HT1080 (cell line): ENCODE data around the gene ZG16. TPM values are rescaled to one million over a fixed set of nuclear protein-coding genes. Genes with fewer than 3 reads are reported as not detected.
"Not testable (repeated sequence)": the region's sequence is repeated elsewhere in the genome, so short reads cannot be mapped to it uniquely, and the experiment has no call there.

Experiments
- DNase-seq: peaks from one replicate; pipeline ENCODE4 v3.0.0-alpha.2; 2015; ENCODE audit warnings: low read depth
- total RNA-seq: library from RNA; depleted of rRNA; stranded (reverse); fragments of >200 nt; shearing (Covaris generic); gene quantifications from 2 replicates; pipeline ENCODE4 v1.2.3, GENCODE V29; 2014

Gene ZG16
- total RNA-seq, 1 experiment from 2014 or later, result not detected

DNA sequence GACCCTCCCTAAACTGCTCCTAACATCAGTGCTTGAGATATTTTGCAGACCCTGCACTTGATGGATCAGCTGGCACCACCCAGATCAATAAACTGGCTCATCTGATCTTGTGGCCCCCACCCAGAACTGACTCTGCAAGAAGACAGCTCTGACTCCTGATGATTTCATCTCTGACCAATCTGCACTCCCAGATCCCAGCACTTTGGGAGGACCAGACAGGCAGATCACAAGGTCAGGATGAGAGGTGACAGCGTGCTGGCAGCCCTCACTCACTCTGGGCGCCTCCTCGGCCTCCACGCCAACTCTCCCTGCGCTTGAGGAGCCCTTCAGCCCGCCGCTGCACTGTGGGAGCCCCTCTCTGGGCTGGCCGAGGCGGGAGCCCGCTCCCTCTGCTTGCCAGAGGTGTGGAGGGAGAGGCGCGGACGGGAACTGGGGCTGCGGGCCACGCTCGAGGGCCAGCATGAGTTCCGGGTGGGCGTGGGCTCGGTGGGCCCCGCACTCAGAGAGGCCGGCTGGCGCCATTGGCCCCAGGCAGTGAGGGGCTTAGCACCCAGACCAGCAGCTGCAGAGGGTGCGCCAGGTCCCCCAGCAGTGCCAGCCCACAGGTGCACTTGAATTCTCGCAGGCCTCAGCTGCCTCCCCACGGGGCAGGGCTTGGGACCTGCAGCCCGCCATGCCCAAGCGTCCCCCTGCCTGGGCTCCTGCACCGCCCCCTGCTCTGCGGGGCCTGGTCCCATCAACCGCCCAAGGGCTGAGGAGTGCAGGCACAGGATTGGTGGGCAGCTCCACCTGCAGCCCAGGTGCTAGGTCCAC, 29.9 kb upstream of the ZG16 start:
- no peak for DNase-seq

DNA sequence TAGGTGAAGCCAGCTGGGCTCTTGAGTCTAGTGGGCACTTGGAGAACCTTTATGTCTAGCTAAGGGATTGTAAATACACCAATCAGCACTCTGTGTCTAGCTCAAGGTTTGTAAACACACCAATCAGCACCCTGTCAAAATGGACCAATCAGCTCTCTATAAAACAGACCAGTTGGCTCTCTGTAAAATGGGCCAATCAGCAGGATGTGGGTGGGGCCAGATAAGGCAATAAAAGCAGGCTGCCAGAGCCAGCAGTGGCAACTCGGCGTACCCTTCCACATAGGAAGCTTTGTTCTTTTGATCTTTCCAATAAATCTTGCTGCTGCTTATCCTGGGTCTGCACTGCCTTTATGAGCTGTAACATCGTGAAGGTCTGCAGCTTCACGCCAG, 29.3 kb upstream of the ZG16 start:
- DNase-seq, result not testable (repeated sequence)

DNA sequence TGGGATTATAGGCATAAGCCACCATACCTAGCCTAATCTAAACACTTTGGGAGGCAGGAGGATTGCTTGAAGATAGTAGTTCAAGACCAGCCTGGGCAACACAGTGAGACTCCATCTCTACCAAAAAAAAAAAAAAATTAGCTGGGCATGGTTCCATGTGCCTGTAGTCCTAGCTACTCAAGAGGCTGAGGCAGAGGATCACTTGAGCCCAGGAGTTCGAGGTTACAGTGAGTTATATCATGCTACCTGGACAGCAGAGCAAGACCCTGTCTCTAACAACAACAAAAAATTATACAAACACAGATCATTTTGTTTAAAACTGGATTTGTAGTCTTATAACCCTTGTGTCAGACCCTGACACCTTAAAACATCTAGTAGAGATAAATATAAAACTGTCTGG, 24.5 kb upstream of the ZG16 start:
- DNase-seq, result no peak

DNA sequence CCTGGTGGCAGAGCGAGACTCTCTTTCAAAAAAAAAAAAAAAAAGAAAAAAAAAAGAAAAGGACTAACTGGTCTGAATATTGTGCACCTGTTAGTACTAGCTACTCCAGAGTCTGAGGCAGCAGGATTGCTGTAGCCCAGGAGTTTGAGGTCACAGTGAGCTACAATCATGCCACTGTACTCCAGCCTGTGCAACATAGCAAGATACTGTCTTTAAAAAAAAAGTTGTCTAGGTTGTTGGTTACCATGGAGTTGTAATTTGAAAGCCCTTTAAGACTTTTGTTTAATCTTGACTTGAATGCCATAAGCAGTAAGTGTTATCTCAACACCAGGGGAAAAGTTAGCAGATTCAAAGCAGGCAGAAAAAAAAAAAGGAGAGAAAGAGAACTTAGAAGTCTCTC, 21.4 kb upstream of the ZG16 start:
- DNase-seq, result no peak

DNA sequence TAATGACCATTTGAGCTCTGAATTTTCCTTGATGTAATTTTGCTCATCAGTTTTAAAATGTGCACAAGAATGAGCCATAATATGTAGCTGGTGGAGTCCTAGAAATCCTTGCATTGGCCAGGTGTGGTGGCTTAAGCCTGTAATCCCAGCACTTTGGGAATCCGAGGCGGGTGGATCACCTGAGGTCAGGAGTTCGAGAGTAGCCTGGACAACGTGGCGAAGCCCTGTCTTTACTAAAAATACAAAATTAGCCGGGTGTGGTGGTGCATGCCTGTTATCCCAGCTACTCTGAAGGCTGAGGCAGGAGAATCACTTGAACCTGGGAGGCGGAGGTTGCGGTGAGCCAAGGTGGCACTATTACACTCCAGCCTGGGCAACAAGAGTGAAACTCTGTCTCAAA, 21.0 kb upstream of the ZG16 start:
- DNase-seq, result not testable (repeated sequence)

DNA sequence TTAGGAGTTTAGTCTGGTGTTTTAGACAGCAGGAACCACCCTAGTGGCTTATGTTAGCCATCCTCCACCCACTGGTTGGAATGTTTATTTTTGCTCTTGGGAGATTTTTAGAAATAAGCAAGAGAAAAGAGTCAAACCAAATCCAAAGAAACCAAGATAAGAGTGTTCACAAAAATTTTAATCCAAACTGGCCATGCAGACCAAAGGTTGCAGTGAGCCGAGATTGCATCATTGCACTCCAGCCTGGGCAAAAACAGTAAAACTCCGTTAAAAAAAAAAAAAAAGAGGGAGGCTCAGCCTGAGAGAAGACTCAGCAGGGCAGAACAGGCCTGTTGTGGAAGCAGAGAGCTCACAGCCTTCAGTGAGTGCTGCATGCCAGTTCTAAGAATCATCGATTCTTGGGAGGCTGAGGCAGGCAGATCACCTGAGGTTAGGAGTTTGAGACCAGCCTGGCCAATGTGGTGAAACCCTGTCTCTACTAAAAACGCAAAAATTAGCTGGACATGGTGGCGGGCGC, 20.0 kb upstream of the ZG16 start:
- no peak for DNase-seq

DNA sequence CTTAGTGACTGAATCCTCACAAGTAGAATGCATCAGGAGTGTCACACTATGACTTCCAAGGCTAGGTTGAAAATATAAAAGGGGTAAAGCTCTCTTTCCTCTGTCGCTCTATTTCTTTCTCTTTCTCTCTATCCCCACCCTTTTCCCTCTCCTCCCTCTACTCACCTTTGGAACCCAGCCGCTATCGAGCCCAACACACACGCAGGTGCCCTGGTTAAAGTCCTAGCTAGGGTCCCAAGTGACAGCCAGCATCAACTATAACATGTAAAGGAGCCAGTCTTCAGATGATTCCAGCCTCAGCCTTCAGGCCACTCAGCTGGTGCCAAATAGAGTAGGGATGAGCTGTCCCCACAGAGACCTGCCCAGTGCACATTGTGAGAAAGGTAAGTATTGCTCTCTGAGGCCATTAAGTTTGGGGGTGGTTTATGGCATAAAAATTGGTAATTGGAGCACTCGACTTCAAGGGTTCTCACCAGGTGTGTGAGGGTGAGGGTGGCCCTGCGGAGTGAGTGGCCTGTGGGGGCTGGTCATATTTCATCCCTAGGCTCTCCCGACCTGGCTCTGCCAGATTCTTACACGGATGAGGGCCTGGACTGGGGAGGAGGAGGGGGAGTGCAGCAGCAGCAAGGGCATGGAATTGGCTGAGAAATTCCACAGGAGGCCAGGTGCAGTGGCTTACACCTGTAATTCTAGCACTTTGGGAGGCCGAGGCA, 17.3 kb upstream of the ZG16 start:
- DNase-seq, result no peak

DNA sequence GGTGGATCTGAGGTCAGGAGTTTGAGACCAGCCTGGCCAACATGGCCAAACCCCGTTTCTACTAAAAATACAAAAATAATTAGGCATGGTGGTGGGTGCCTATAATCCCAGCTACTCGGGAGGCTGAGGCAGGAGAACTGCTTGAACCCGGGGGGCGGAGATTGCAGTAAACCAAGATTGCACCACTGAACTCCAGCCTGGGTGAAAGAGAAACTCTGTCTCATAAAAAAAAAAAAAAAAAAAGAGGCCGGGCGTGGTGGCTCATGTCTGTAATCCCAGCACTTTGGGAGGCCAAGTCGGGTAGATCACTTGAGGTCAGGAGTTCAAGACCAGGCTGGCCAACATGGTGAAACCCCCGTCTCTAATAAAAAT, 16.8 kb upstream of the ZG16 start:
- not testable (repeated sequence) for DNase-seq

DNA sequence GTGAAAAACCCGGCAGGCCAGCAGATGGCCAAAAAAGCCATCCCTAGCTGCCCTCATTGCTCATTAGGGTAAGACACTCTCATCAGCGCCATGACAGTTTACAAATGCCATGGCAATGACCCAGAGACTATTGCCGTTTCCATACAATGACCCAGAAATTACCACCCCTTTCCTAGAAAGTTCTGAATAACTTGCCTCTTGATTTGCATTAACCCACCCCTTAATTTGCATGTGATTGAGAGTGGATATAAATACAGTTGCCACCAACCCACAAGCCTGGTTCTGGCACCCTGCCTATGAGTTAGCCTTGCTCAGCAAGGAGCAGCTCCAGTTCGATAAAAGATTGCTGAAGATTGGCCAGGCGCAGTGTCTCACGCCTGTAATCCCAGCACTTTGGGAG, 16.2 kb upstream of the ZG16 start:
- no peak for DNase-seq

DNA sequence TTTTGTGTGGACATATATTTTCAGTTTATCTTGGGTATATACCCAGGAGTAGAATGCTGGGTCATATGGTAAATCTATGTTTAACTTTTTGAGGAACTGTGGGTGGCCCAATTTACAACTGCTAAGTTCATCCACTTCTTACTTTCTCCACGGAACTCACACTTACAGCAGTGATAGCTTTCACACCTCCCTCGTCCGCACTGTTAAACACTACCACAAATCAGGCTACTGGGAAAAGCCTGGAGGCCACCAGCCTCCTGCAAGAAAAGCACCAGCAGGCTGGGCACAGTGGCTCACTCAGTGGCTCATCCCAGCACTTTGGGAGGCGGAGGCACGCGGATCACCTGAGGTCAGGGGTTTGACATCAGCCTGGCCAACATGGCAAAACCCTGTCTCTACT, 14.7 kb upstream of the ZG16 start:
- no peak for DNase-seq

DNA sequence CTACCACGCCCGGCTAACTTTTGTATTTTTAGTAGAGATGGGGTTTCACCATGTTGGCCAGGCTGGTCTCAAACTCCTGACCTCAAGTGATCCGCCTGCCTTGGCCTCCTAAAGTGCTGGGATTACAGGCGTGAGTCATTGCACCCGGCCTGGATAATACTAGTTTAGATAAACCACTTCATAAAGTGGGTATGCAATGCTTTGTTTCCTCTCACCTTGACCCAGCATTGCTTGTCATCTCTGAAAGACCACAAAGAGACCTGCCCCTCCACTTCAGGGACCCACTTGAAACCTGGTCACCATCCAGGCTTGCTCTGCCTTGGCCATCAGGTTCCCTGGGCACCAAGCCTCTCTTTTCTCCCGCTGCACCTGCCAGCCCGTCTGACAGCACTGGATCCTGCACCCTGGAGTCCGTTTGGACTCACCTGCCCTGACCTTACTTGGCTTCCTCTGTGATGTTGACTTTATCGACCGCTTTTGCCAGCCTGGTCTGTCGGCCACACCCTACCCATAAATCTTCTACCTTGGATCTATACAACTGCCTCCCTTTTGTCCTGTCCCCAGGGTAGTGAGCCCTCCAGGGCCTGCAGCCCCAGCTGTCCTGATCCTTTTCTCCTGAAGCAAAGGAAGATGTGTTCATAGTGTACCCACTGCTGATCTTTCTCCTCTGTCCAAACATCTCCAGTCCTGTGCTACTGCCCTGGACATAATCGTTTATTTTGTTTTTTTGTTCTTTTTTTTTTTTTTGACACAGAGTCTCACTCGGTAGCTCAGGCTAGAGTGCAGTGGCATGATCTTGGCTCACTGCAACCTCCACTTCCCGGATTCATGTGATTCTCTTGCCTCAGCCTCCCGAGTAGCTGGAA, 12.7 kb upstream of the ZG16 start:
- DNase-seq, result no peak

DNA sequence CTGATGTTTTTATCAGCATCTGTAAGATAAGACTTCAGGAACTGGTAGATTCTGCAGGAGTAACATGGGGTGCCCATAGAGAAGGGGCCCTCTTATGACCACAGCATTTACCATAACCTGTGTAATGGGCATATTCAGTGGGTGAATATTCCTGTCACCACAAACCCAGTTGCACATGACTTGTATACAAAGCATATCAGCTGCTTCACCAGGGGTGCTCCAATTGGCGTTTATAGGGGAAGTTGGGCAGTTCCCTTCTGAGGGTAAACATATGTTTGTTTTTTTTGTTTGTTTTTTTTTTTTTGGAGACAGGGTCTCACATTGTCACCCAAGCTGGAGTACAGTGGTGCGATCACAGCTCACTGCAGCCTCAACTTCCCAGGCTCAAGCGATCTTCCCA, 11.5 kb upstream of the ZG16 start:
- DNase-seq, result no peak

DNA sequence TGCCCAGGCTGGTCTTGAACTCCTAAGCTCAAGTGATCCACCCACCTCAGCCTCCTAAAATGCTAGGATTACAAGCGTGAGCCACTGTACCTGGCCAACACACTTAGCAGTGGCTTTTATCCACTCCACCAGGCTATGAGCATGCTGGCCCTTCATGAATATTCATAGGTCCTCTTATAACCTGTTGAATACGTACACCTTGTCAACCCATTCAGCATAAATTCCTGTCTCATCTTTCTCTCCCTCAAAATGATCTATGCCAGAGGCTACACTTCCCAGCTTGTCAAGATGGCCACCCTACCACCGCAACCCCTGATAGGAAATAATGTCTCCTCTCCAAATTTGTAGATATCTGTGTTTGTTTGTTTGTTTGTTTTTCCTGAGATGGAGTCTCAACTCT, 11.0 kb upstream of the ZG16 start:
- no peak for DNase-seq

DNA sequence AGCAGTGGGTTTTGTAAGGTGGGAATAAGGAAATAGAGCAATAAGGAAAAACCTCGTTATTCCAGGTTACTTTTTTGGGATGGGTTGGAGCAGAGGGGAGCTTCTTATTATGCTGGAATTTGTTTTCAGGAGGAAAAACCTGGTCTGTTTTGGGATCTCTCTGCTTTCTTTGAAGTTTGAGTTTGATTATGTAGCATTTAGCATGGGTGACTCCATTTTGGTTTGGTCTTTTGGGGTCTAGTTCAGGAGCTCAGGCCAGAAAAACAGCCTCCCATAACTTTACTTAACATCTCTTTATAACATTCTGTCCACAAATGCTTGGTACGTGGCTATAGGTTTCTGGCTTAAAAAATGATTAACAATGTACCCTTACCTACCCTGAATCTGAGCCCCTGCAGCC, 8.5 kb upstream of the ZG16 start:
- no peak for DNase-seq

DNA sequence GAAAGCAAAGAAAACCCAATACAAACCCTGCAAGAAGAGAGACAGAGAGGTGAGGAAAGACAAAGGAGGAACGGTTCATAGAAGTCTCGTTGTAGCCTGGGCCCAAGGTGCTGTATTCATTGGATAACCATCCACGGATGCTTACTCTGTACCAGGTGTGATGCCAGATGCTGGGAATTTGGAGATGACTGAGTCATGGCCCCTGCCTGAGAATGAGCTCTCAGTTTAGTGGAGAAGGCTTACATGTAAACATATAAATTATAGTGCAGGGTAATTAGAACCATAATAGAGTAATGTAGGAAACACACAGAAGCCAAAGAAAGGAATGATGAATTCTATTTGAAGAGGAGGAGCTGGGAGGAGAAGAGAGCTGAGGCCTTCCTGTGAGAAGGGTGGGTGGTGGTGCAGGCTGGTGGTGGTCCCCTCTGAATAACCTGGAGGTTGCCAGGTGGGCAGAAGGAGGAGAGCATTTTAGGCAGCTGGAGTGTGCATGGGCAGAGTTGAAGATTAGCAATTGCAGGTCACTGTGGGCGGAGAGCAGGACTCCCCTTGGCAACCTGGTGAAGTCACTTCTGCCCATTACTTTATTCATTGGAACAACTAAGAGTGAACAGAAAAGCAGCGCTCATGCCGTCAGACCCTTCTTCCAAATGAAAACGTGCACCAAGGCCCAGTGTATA, 7.7 kb upstream of the ZG16 start:
- no peak for DNase-seq

DNA sequence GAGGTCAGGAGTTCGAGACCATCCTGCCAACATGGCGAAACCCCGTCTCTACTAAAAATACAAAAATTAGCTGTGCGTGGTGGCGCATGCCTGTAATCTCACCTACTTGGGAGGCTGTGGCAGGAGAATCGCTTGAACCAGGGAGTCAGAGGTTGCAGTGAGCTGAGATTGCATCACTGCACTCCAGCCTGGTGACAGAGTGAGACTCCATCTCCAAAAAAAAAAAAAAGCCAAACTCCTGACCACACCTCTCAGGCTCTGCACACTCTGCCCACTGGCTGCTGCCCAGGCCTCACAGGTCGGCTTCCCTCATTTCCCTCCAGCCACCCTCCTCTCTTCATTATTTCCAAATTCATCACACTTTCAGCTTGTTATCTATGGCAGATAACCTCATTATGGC, 5.7 kb upstream of the ZG16 start:
- not testable (repeated sequence) for DNase-seq

DNA sequence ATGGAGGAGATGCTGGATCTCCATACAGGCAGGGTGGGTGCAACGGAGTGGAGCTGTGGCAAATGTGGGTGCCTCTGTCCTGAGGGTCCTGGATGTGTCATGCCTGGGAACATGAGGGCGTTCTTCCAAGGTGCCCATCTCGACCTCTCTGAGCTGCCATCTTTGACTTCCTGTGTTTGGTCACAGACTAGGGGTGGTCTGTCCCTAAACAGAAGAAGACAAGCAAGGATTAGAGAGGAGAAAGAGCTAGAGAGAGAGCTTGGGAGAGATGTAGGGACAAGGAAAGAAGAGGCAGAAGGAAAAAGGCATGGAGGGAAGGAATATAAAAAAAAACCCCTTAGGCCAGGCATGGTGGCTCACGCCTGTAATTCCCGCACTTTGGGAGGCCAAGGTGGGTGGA, 3.3 kb upstream of the ZG16 start:
- no peak for DNase-seq

DNA sequence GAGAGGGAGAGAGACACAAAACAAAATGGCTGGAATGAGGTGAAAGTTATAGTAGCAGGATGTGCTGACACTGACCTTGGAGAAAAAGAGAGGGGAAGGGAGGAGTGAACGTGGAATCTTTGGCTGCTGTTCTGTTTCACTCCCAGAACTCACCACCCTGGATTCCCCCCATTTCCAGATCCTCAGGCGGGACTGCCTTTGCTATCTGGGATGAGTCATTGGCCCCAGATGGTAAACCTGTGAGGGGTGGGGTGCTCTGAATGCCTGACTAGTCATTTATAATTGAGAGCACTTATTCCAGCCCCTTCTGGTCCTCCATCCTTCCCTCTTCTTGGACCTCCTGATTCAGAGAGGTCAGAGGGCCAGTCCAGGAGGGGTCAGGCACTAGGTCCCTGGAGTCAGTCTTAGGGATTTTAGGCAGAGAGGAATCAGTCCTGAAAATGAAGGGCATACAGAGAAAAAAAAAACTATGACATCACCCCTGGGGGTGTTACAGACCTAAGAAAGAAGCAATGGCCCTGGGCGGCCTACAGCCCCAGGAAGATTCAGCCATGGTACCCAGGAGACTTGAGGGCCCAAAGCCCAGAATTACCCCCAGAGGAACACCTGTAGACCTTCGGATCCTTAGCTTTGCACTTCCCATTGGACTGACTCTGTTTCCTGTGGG, 2.2 kb upstream of the ZG16 start:
- DNase-seq, result peak; percentile 49

DNA sequence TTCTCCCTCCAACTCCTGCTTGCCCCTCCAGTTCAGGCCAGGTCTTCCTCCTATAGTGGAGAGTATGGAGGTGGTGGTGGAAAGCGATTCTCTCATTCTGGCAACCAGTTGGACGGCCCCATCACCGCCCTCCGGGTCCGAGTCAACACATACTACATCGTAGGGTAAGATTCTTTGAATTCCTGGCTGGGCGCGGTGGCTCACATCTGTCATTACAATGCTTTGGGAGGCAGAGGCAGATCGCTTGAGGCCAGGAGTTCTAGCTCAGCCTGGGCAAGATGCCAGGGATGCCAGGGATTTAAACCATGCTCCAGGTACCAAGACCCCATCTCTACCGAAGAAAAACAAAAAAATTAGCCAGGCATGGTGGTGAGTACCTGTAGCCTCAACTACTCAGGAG, 1.4 kb downstream of the ZG16 start:
- no peak for DNase-seq

DNA sequence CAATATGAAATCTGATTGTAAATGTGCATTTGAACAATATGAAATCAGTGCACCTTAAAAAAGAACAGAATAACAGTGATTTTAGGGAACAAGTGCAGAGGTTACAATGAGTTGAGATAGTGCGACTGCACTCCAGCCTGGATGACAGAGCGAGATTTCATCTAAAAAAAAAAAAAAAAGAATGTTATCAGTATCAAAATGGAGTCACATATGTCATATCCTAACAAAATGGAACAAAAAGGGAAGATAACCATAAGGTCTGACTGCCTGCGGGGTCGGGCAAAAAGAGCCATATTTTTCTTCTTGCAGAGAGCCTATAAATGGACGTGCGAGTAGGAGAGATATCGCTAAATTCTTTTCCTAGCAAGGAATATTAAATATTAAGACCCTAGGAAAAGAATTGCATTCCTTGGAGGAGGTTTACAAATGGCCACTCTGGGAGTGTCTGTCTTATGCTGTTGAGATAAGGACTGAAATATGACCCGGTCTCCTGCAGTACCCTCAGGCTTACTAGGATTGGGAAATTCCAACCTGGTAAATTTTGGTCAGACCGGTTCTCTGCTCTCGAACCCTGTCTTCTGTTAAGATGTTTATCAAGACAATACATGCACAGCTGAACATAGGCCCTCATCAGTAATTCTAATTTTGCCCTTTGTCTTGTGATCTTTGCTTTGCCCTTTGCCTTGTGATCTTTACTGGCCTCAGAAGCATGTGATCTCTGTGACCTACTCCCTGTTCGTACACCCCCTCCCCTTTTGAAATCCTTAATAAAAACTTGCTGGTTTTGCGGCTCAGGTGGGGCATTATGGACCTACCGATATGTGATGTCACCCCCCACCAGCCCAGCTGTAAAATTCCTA, 5.3 kb downstream of the ZG16 start:
- DNase-seq, result not testable (repeated sequence)
